Skeletal muscle satellite cell (primary cell): ENCODE results near the gene PPP2R5C.

Source experiments
- H3K27me3 ChIP-seq: 2 replicates; pipeline ENCODE4 v1.7.0; 2013; ENCODE audit warnings: low read length; ENCODE audit not compliant: control insufficient read depth, insufficient read depth
- H3K36me3 ChIP-seq: 2 replicates; pipeline ENCODE4 v1.7.0; 2013; ENCODE audit warnings: mild to moderate bottlenecking, control low read depth, low read length; ENCODE audit not compliant: insufficient read depth
- H3K4me1 ChIP-seq: 2 replicates; pipeline ENCODE4 v1.7.0; 2013; ENCODE audit warnings: low read length; ENCODE audit not compliant: control insufficient read depth, insufficient read depth
- H3K4me2 ChIP-seq: 2 replicates; pipeline ENCODE4 v1.7.0; 2013; ENCODE audit warnings: mild to moderate bottlenecking, low read length
- H3K4me3 ChIP-seq: 2 replicates; pipeline ENCODE4 v1.7.0; 2013; ENCODE audit warnings: low read length
- H3K9ac ChIP-seq: 2 replicates; pipeline ENCODE4 v1.7.0; 2013; ENCODE audit warnings: mild to moderate bottlenecking, low read depth, low read length, moderate library complexity
- H3K9me3 ChIP-seq: replicated peaks from 2 replicates; pipeline ENCODE4 v1.7.0; 2013; ENCODE audit warnings: mild to moderate bottlenecking, control low read depth, low read length

Gene PPP2R5C

GRCh38 chr14:101853455-101854018 lies 92.0 kb downstream of the PPP2R5C start:
- Histone ChIP-seq H3K4me3 (no peak overlapping the region), H3K4me2 (no peak overlapping the region), H3K9me3 (no peaks in the 10 kb centered on the region), H3K9ac (no peak overlapping the region), H3K27me3 (no peaks in the 10 kb centered on the region), H3K36me3 (peaks cover 10% of the 10 kb centered on the region), H3K4me1 (no peaks in the 10 kb centered on the region)

- Histone ChIP-seq H3K4me2 (no peak overlapping the region), H3K36me3 (peaks cover 18% of the 10 kb centered on the region), H3K4me3 (no peak overlapping the region), H3K27me3 (no peaks in the 10 kb centered on the region), H3K9me3 (no peaks in the 10 kb centered on the region), H3K4me1 (no peaks in the 10 kb centered on the region), H3K9ac (no peak overlapping the region)
These were observed 92.9 kb downstream of the PPP2R5C start for GRCh38 chr14:101854366-101854765.

- H3K9me3 ChIP-seq: no peaks in the 10 kb centered on the region
- no peaks in the 10 kb centered on the region for H3K27me3 ChIP-seq
- no peak overlapping the region for H3K4me2 ChIP-seq
- H3K36me3 ChIP-seq: peaks cover 18% of the 10 kb centered on the region
- no peak overlapping the region for H3K9ac ChIP-seq
- no peaks in the 10 kb centered on the region for H3K4me1 ChIP-seq
- H3K4me3 ChIP-seq: no peak overlapping the region
These were observed 94.4 kb downstream of the PPP2R5C start for GRCh38 chr14:101855958-101856357.

- H3K4me1 ChIP-seq: no peaks in the 10 kb centered on the region
- no peaks in the 10 kb centered on the region for H3K9me3 ChIP-seq
- H3K36me3 ChIP-seq: peaks cover 18% of the 10 kb centered on the region
- no peak overlapping the region for H3K4me2 ChIP-seq
- no peaks in the 10 kb centered on the region for H3K27me3 ChIP-seq
- no peak overlapping the region for H3K4me3 ChIP-seq
- no peak overlapping the region for H3K9ac ChIP-seq
These were observed 95.0 kb downstream of the PPP2R5C start for GRCh38 chr14:101856536-101856935.

- H3K36me3 ChIP-seq: peaks cover 18% of the 10 kb centered on the region
- no peaks in the 10 kb centered on the region for H3K4me1 ChIP-seq
- no peak overlapping the region for H3K4me2 ChIP-seq
- no peaks in the 10 kb centered on the region for H3K27me3 ChIP-seq
- H3K4me3 ChIP-seq: no peak overlapping the region
- H3K9me3 ChIP-seq: no peaks in the 10 kb centered on the region
- no peak overlapping the region for H3K9ac ChIP-seq
These were observed 95.7 kb downstream of the PPP2R5C start for GRCh38 chr14:101857226-101857625.

GRCh38 chr14:101858791-101859537 lies 97.5 kb downstream of the PPP2R5C start:
- no peak overlapping the region for H3K9ac ChIP-seq
- H3K4me3 ChIP-seq: no peak overlapping the region
- no peak overlapping the region for H3K4me2 ChIP-seq
- H3K36me3 ChIP-seq: peaks cover 18% of the 10 kb centered on the region
- no peaks in the 10 kb centered on the region for H3K9me3 ChIP-seq
- no peaks in the 10 kb centered on the region for H3K4me1 ChIP-seq
- no peaks in the 10 kb centered on the region for H3K27me3 ChIP-seq

- Histone ChIP-seq H3K36me3 (peaks cover 21% of the 10 kb centered on the region), H3K9ac (no peak overlapping the region), H3K4me2 (no peak overlapping the region)
These were observed 98.0 kb downstream of the PPP2R5C start for GRCh38 chr14:101859538-101859902.

GRCh38 chr14:101859958-101860357 lies 98.4 kb downstream of the PPP2R5C start:
- H3K4me2 ChIP-seq: no peak overlapping the region
- H3K27me3 ChIP-seq: no peaks in the 10 kb centered on the region
- H3K4me1 ChIP-seq: no peaks in the 10 kb centered on the region
- H3K4me3 ChIP-seq: no peak overlapping the region
- no peak overlapping the region for H3K9ac ChIP-seq
- H3K9me3 ChIP-seq: no peaks in the 10 kb centered on the region
- H3K36me3 ChIP-seq: peaks cover 21% of the 10 kb centered on the region

More at GRCh38 chr14:101859538-101859902, 98.0 kb downstream of the PPP2R5C start:
- no peaks in the 10 kb centered on the region for H3K9me3 ChIP-seq
- H3K27me3 ChIP-seq: no peaks in the 10 kb centered on the region
- H3K4me3 ChIP-seq: no peak overlapping the region
- H3K4me1 ChIP-seq: no peaks in the 10 kb centered on the region

GRCh38 chr14:101861464-101861863 lies 100.0 kb downstream of the PPP2R5C start:
- no peak overlapping the region for H3K4me3 ChIP-seq
- no peaks in the 10 kb centered on the region for H3K27me3 ChIP-seq
- peaks cover 21% of the 10 kb centered on the region for H3K36me3 ChIP-seq
- no peak overlapping the region for H3K4me2 ChIP-seq
- H3K9ac ChIP-seq: no peak overlapping the region
- no peaks in the 10 kb centered on the region for H3K4me1 ChIP-seq
- no peaks in the 10 kb centered on the region for H3K9me3 ChIP-seq

GRCh38 chr14:101862177-101862576 lies 100.7 kb downstream of the PPP2R5C start:
- Histone ChIP-seq H3K27me3 (no peaks in the 10 kb centered on the region), H3K9ac (no peak overlapping the region), H3K4me2 (no peak overlapping the region), H3K9me3 (no peaks in the 10 kb centered on the region), H3K4me3 (no peak overlapping the region), H3K4me1 (no peaks in the 10 kb centered on the region), H3K36me3 (peaks cover 19% of the 10 kb centered on the region)

GRCh38 chr14:101862711-101863110 lies 101.2 kb downstream of the PPP2R5C start:
- no peak overlapping the region for H3K9ac ChIP-seq

GRCh38 chr14:101865288-101865687 lies 103.8 kb downstream of the PPP2R5C start:
- peaks cover 3% of the 10 kb centered on the region for H3K36me3 ChIP-seq
- H3K4me3 ChIP-seq: no peak overlapping the region
- no peak overlapping the region for H3K4me2 ChIP-seq
- no peaks in the 10 kb centered on the region for H3K9me3 ChIP-seq
- H3K27me3 ChIP-seq: no peaks in the 10 kb centered on the region
- H3K9ac ChIP-seq: no peak overlapping the region
- no peaks in the 10 kb centered on the region for H3K4me1 ChIP-seq

More at GRCh38 chr14:101862711-101863110, 101.2 kb downstream of the PPP2R5C start:
- Histone ChIP-seq H3K36me3 (peaks cover 14% of the 10 kb centered on the region), H3K4me1 (no peaks in the 10 kb centered on the region), H3K4me2 (no peak overlapping the region), H3K4me3 (no peak overlapping the region), H3K27me3 (no peaks in the 10 kb centered on the region), H3K9me3 (no peaks in the 10 kb centered on the region)
